ENCODE results near the gene KCTD6. TPM values are rescaled to one million over a fixed set of nuclear protein-coding genes. Genes with fewer than 3 reads are reported as not detected.

Gene KCTD6
- total and polyA plus RNA-seq, 2 of the 8 experiments (the other 6 are each of a cell fraction or from before 2014, with no cell fraction given) = 17.4 to 21.4 TPM

- TF ChIP-seq CHD7 (IDR thresholded peaks at IDR 0.05; ENCODE audit: insufficient replicate concordance, low read length) (no peak), MAFK (IDR thresholded peaks at IDR 0.05; ENCODE audit: low read depth, low read length) (no peak)
These were observed 43.9 kb downstream of the KCTD6 start (continued) for GRCh38 chr3:58535531-58536500.
